HUDEP-2 (cell line): ENCODE measurements around the gene CCNL1.
"Not testable (repeated sequence)": the region's sequence is repeated elsewhere in the genome, so short reads cannot be mapped to it uniquely, and the experiment has no call there.

Experiments
- DNase-seq, 76 experiments: peaks; one replicate each; lab custom pipeline; 2025; ENCODE audit not compliant: unreplicated experiment in 76 of 76; lab: John Stamatoyannopoulos, UW

Gene CCNL1

GRCh38 chr3:157173343-157173742 lies 13.4 kb upstream of the CCNL1 start:
- not testable (repeated sequence) for DNase-seq

GRCh38 chr3:157172746-157173145 lies 12.8 kb upstream of the CCNL1 start:
- no peak for DNase-seq

GRCh38 chr3:157170861-157171260 lies 10.9 kb upstream of the CCNL1 start:
- peak in 6 of 76 experiments; percentile 5 to 41 (median 17) for DNase-seq

GRCh38 chr3:157167371-157168042 lies 7.6 kb upstream of the CCNL1 start:
- DNase-seq, result no peak

GRCh38 chr3:157166561-157166960 lies 6.6 kb upstream of the CCNL1 start:
- DNase-seq, result no peak

- DNase-seq, result no peak
These were observed 6.2 kb upstream of the CCNL1 start for GRCh38 chr3:157166115-157166514.

- DNase-seq, result no peak
These were observed 3.4 kb upstream of the CCNL1 start for GRCh38 chr3:157163217-157163953.

- DNase-seq, result peak in 62 of 76 experiments; percentile 6 to 76 (median 50)
These were observed 2.7 kb upstream of the CCNL1 start for GRCh38 chr3:157162620-157163019.

GRCh38 chr3:157160658-157161424 lies 894 bp upstream of the CCNL1 start:
- DNase-seq, result peak in 26 of 76 experiments; percentile 6 to 81 (median 53)

GRCh38 chr3:157159037-157159761 lies 748 bp downstream of the CCNL1 start:
- peak in 41 of 76 experiments; percentile 9 to 69 (median 33) for DNase-seq

GRCh38 chr3:157157836-157158235 lies 2.1 kb downstream of the CCNL1 start:
- DNase-seq, result no peak

GRCh38 chr3:157156837-157157635 lies 2.9 kb downstream of the CCNL1 start:
- peak in 2 of 76 experiments; percentile 7 to 9 for DNase-seq

GRCh38 chr3:157155591-157155990 lies 4.4 kb downstream of the CCNL1 start:
- no peak for DNase-seq

- DNase-seq, result peak in 3 of 76 experiments; percentile 2 to 14 (median 10)
These were observed 5.2 kb downstream of the CCNL1 start for GRCh38 chr3:157154563-157155330.

GRCh38 chr3:157152930-157153329 lies 7.0 kb downstream of the CCNL1 start:
- DNase-seq, result no peak

- DNase-seq, result no peak
These were observed 7.5 kb downstream of the CCNL1 start for GRCh38 chr3:157152438-157152837.

GRCh38 chr3:157151627-157152026 lies 8.3 kb downstream of the CCNL1 start:
- no peak for DNase-seq

- DNase-seq, result no peak
These were observed 8.8 kb downstream of the CCNL1 start for GRCh38 chr3:157151151-157151550.

- DNase-seq, result no peak
These were observed 10.7 kb downstream of the CCNL1 start for GRCh38 chr3:157149136-157149696.
